Karpas-422 (cell line): Measurements from ENCODE around the gene CATSPERZ. TPM values are rescaled to one million over a fixed set of nuclear protein-coding genes. Genes with fewer than 3 reads are reported as not detected.

Experiments
- DNase-seq: peaks from one replicate; pipeline ENCODE4 v3.0.0-alpha.2; 2015
- H2AFZ ChIP-seq: fragments of 200-600 bp; sonication (generic); 2 replicates; pipeline ENCODE4 v1.6.1; 2014; ENCODE audit warnings: antibody characterized with exemption, low read length, mixed read lengths
- H3K27ac ChIP-seq: fragments of 200-600 bp; sonication (generic); 2 replicates; pipeline ENCODE4 v1.5.1; 2014; ENCODE audit warnings: mild to moderate bottlenecking, low read length, moderate library complexity
- H3K27me3 ChIP-seq: fragments of 200-600 bp; sonication (generic); 2 replicates; pipeline ENCODE4 v1.6.1; 2014; ENCODE audit warnings: low read length, mixed read lengths
- H3K36me3 ChIP-seq: fragments of 200-600 bp; sonication (generic); 2 replicates; pipeline ENCODE4 v1.6.1; 2014; ENCODE audit warnings: low read length, mixed read lengths; ENCODE audit not compliant: insufficient read depth
- H3K4me1 ChIP-seq: fragments of 200-600 bp; sonication (generic); 2 replicates; pipeline ENCODE4 v1.6.1; 2014; ENCODE audit warnings: mild to moderate bottlenecking, low read length, mixed read lengths
- H3K4me2 ChIP-seq: fragments of 200-600 bp; sonication (generic); 2 replicates; pipeline ENCODE4 v1.6.1; 2014; ENCODE audit warnings: low read length, low read depth, mild to moderate bottlenecking; ENCODE audit not compliant: poor library complexity, severe bottlenecking
- H3K4me3 ChIP-seq: fragments of 200-600 bp; sonication (generic); 2 replicates; pipeline ENCODE4 v1.5.1; 2014; ENCODE audit warnings: mild to moderate bottlenecking, antibody characterized with exemption, low read length, mixed read lengths
- H3K79me2 ChIP-seq: fragments of 200-600 bp; sonication (generic); 2 replicates; pipeline ENCODE4 v1.6.1; 2014; ENCODE audit warnings: mild to moderate bottlenecking, low read length, mixed read lengths
- H3K9ac ChIP-seq: fragments of 200-600 bp; sonication (generic); 2 replicates; pipeline ENCODE4 v1.6.0; 2014; ENCODE audit warnings: low read length
- H3K9me2 ChIP-seq: fragments of 200-600 bp; sonication (generic), shearing (Covaris generic); replicated peaks from 2 replicates; pipeline ENCODE4 v1.6.0; 2014; ENCODE audit warnings: mild to moderate bottlenecking, low read length, moderate library complexity; ENCODE audit not compliant: insufficient read depth
- H3K9me3 ChIP-seq: fragments of 300-700, 200-600 bp; sonication (generic); 2 replicates; pipeline ENCODE4 v1.6.1; 2014; ENCODE audit warnings: low read length, mixed read lengths
- H4K20me1 ChIP-seq: fragments of 200-600 bp; sonication (generic); 2 replicates; pipeline ENCODE4 v1.6.1; 2014; ENCODE audit warnings: mild to moderate bottlenecking, antibody characterized with exemption, low read length, low read depth; ENCODE audit not compliant: insufficient read depth
- total RNA-seq: library from RNA; depleted of rRNA; stranded (reverse); fragments of >200 nt; shearing (Covaris generic); gene quantifications from 2 replicates; pipeline ENCODE4 v1.2.3, GENCODE V29; 2014; ENCODE audit warnings: low replicate concordance

CATSPERZ gene
- total RNA-seq, 1 experiment from 2014 or later, result not detected

DNA sequence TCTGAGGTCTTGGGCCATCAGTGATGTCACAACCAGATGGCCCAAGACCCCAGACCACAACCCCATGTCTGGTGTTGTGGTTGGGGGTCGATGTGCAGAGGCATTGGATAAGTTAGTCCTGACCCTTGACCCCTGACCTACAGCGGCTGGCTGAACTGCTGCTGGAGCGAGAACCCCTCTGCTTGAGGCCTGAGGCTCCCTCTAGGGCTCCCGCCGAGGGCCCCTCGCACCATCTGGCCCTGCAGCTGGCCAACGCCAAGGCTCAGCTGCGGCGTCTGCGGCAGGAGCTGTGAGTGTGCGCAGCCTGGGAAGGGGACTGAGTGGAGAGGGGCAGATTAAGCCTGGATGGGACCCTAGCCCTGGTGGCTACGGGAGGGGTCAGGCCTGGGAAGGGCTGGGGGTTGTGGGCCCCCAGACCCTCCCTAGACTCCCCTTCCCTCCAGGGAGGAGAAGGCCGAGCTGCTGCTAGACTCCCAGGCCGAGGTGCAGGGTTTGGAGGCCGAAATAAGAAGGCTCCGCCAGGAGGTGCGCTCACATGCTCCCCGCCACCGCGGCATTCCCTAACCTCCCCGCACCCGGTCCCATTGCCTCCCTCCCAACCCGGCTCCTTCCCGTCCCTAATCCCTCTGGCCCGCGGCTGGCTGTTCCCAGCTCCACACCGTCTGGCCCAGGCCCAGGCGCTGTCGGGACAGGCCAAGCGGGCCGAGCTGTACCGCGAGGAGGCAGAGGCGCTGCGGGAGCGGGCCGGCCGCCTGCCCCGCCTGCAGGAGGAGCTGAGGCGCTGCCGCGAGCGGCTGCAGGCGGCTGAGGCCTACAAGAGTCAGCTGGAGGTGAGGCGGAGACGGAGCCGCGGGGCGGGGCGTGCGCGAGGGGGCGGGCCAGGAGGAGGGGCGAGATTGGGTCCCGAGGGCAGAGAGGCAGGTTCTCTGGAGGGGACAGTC is 42.0 kb downstream of the CATSPERZ start:
- Histone ChIP-seq H3K36me3 (peaks cover 13% of the 10 kb centered on the region), H3K9ac (peak overlapping the region; percentile 47), H3K4me1 (peaks cover 36% of the 10 kb centered on the region), H3K79me2 (peaks cover 34% of the 10 kb centered on the region), H2AFZ (no peak overlapping the region), H4K20me1 (peaks cover 23% of the 10 kb centered on the region; the same call in 1 of the 2 replicates), H3K27me3 (no peaks in the 10 kb centered on the region), H3K4me3 (peak overlapping the region; percentile 26; the same call in 1 of the 2 replicates), H3K4me2 (peak overlapping the region; percentile 90), H3K9me2 (no peaks in the 10 kb centered on the region), H3K9me3 (no peaks in the 10 kb centered on the region), H3K27ac (no peak overlapping the region)
- DNase-seq, result peak; percentile 97

DNA sequence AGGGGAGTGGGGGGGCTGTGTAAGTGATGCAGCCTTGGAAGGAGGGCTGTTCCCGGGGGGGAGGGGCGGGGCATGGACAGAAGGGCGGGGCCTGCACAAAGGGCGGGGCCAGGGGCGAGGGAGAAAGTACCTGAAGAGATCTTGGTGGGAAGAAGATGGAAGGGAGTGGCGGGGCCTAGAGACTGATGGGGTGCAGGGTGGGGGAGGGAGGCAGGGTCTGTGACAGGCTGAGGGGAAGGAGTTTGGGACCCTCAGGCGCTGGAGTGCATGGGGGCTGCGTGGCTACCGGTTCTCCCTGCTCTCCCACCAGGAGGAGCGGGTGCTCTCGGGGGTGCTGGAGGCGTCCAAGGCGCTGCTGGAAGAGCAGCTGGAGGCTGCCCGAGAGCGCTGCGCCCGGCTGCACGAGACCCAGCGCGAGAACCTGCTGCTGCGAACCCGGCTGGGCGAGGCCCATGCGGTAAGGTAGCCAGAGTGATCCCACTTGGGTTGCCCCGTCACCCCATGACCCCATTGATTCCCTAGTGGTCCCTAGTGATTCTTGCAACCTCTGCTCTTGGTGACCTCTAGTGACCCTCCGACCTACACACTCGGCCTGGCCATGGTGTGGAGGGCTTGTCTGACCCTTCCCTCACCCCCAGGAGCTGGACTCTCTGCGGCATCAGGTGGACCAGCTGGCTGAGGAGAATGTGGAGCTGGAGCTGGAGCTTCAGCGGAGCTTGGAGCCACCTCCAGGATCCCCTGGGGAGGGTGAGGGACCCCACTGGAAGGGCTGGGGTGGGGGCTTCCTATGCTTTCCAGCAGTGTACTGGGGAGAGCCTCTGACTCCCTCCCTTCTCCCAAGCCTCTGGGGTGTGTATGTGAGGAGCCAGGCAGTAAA is 42.9 kb downstream of the CATSPERZ start:
- peaks cover 26% of the 10 kb centered on the region for H3K79me2 ChIP-seq
- H3K27ac ChIP-seq, result no peak overlapping the region
- H3K4me2 ChIP-seq, result no peak overlapping the region
- peaks cover 30% of the 10 kb centered on the region for H3K4me1 ChIP-seq
- no peak for DNase-seq
- H3K27me3 ChIP-seq, result no peaks in the 10 kb centered on the region
- peaks cover 5% of the 10 kb centered on the region for H3K36me3 ChIP-seq
- peaks cover 23% of the 10 kb centered on the region; the same call in 1 of the 2 replicates for H4K20me1 ChIP-seq
- H3K9me2 ChIP-seq, result no peaks in the 10 kb centered on the region
- no peak overlapping the region for H3K4me3 ChIP-seq
- no peaks in the 10 kb centered on the region for H3K9me3 ChIP-seq
- no peak overlapping the region for H2AFZ ChIP-seq
- H3K9ac ChIP-seq, result no peak overlapping the region

GRCh38 chr11:64343767-64344559 is 43.8 kb downstream of the CATSPERZ start:
- H3K4me1 ChIP-seq, result peaks cover 26% of the 10 kb centered on the region
- peaks cover 18% of the 10 kb centered on the region for H3K79me2 ChIP-seq
- H3K27ac ChIP-seq, result no peak overlapping the region
- peaks cover 23% of the 10 kb centered on the region; the same call in 1 of the 2 replicates for H4K20me1 ChIP-seq
- H3K4me2 ChIP-seq, result no peak overlapping the region
- peaks cover 2% of the 10 kb centered on the region for H3K36me3 ChIP-seq
- DNase-seq, result no peak
- no peaks in the 10 kb centered on the region for H3K27me3 ChIP-seq
- no peak overlapping the region for H3K4me3 ChIP-seq
- no peaks in the 10 kb centered on the region for H3K9me3 ChIP-seq
- no peak overlapping the region for H2AFZ ChIP-seq
- H3K9ac ChIP-seq, result no peak overlapping the region
- H3K9me2 ChIP-seq, result no peaks in the 10 kb centered on the region

DNA sequence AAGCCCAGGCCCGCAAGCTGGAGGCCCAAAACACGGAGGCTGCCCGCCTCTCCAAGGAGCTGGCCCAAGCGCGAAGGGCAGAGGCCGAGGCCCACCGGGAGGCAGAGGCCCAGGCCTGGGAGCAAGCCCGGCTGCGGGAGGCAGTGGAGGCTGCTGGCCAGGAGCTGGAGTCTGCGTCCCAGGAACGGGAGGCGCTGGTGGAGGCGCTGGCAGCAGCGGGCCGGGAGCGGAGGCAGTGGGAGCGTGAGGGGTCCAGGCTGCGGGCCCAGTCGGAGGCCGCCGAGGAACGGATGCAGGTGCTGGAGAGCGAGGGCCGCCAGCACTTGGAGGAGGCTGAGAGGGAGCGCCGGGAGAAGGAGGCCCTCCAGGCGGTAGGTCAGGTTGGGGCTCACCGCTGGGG is 44.6 kb downstream of the CATSPERZ start:
- no peak overlapping the region for H2AFZ ChIP-seq
- H3K9me2 ChIP-seq, result no peaks in the 10 kb centered on the region
- H3K4me1 ChIP-seq, result peaks cover 18% of the 10 kb centered on the region
- H3K4me2 ChIP-seq, result no peak overlapping the region
- peaks cover 2% of the 10 kb centered on the region for H3K36me3 ChIP-seq
- DNase-seq, result no peak
- peaks cover 23% of the 10 kb centered on the region; the same call in 1 of the 2 replicates for H4K20me1 ChIP-seq
- peaks cover 9% of the 10 kb centered on the region for H3K79me2 ChIP-seq
- no peak overlapping the region for H3K9ac ChIP-seq
- H3K27me3 ChIP-seq, result no peaks in the 10 kb centered on the region
- H3K4me3 ChIP-seq, result no peak overlapping the region
- no peak overlapping the region for H3K27ac ChIP-seq
- no peaks in the 10 kb centered on the region for H3K9me3 ChIP-seq

DNA sequence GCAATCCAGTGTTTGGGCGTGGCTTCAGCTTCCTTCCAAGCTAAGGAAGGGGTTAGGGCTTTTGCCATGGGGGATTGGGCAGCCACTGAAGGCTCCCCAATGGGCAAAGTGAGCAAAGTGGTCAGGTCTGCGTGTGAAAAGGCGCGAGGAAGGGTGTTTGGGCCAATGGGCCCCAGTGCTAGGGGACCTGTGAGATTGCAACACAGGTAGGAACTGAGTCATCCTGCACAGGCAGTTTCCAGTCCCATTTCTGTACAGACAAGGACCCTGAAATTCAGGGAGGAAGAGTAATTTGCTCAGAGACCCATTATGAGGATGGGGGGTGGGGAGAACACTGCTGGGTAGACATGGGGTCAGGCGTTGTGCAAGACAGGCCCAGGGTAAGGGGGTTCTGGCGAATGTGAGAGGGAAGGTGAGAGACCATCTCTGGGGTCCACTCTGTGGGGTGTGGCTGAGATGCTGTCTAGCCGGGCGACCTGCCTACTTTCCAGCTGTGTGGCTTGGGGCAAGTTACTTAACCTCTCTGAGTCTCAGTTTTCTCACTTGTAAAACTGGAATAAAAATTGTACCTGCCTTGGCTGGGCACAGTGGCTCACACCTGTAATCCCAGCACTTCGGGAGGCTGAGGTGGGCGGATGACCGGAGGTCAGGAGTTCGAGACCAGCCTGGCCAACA is 47.2 kb downstream of the CATSPERZ start:
- Histone ChIP-seq H3K9ac (no peak overlapping the region), H3K4me2 (no peak overlapping the region), H3K27me3 (no peaks in the 10 kb centered on the region), H3K4me1 (peaks cover 1% of the 10 kb centered on the region), H3K36me3 (peaks cover 2% of the 10 kb centered on the region), H3K9me2 (no peaks in the 10 kb centered on the region), H3K9me3 (no peaks in the 10 kb centered on the region), H2AFZ (no peak overlapping the region), H3K4me3 (no peak overlapping the region), H3K79me2 (peaks cover 4% of the 10 kb centered on the region; the same call in 1 of the 2 replicates), H3K27ac (no peak overlapping the region), H4K20me1 (peaks cover 8% of the 10 kb centered on the region; the same call in 1 of the 2 replicates)
- DNase-seq, result no peak

DNA sequence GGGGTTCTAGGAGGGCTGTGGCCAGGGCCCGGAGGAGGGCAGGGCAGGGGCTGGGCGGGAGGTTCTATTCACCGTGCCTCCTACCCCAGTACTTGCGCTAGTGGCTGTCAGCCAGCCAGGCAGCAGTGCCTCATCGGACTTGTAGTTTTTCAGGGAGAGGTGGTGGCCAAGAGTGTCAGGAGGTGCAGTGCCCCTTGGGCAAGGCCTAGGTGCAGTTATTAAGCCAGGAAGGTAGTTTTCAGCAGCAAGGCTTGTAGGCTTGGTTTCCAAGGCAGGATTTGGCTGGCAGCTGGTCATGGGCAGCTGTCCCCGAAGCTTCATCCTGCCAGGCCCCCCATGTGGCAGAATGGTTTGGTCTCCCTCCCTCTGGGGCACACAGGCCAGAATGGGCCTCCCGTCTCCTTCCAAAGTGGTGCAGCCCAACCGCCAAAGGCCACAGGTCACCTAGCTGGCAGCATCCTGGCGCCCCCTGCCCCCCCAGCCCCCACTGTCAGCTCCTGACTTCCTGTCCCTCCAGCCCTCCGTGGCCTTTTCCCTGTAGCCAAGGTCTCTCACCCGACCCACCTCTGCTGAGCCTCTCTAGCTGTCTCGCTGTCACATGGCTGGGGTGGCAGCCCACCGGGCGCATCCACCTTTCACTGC is 48.3 kb downstream of the CATSPERZ start:
- H4K20me1 ChIP-seq, result peaks cover 1% of the 10 kb centered on the region; the same call in 1 of the 2 replicates
- no peak overlapping the region for H2AFZ ChIP-seq
- H3K79me2 ChIP-seq, result no peaks in the 10 kb centered on the region
- no peak overlapping the region for H3K9ac ChIP-seq
- H3K9me2 ChIP-seq, result no peaks in the 10 kb centered on the region
- no peak for DNase-seq
- H3K4me2 ChIP-seq, result no peak overlapping the region
- peaks cover 2% of the 10 kb centered on the region; the same call in 1 of the 2 replicates for H3K36me3 ChIP-seq
- H3K9me3 ChIP-seq, result no peaks in the 10 kb centered on the region
- H3K27me3 ChIP-seq, result no peaks in the 10 kb centered on the region
- H3K4me3 ChIP-seq, result no peak overlapping the region
- H3K4me1 ChIP-seq, result no peaks in the 10 kb centered on the region
- H3K27ac ChIP-seq, result no peak overlapping the region

DNA sequence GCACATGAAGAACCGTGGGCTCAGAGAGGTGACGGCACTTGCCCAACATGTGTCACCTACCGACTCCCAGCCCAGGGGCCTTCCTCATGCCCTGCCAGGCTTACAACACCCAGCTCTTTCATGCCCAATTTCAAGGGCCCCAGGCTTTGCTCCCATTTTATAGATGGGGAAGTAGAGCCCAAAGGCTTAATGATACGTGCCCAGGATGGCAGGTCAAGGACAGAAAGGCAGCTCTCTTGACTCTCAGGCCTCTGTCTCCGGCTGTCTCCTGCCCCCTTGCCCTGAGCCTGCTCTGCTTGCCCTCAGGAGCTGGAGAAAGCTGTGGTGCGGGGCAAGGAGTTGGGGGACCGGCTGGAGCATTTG is 48.8 kb downstream of the CATSPERZ start:
- no peaks in the 10 kb centered on the region for H3K9me3 ChIP-seq
- H3K27ac ChIP-seq, result no peak overlapping the region
- H3K4me2 ChIP-seq, result no peak overlapping the region
- no peak overlapping the region for H3K4me3 ChIP-seq
- H3K9ac ChIP-seq, result no peak overlapping the region
- no peaks in the 10 kb centered on the region; the same call in 1 of the 2 replicates for H3K4me1 ChIP-seq
- H2AFZ ChIP-seq, result no peak overlapping the region
- H3K36me3 ChIP-seq, result peaks cover 2% of the 10 kb centered on the region; the same call in 1 of the 2 replicates
- no peaks in the 10 kb centered on the region for H3K9me2 ChIP-seq
- no peak for DNase-seq
- H3K27me3 ChIP-seq, result no peaks in the 10 kb centered on the region
- no peaks in the 10 kb centered on the region for H4K20me1 ChIP-seq
- H3K79me2 ChIP-seq, result no peaks in the 10 kb centered on the region
